Heart right ventricle (tissue), 16 donors: ENCODE data around the gene ARCN1. TPM values are rescaled to one million over a fixed set of nuclear protein-coding genes. Genes with fewer than 3 reads are reported as not detected.
A peak's percentile ranks its signal among the peaks of the same experiment; 100 is the strongest.
"Not testable (repeated sequence)": the region's sequence is repeated elsewhere in the genome, so short reads cannot be mapped to it uniquely, and the experiment has no call there.

Experiments used
- ATAC-seq, 8 donors: fragments of 200-7000 bp; cut with Tn5 transposase; one replicate each; pipeline ENCODE4 v1.9.1; 2020; ENCODE audit warnings: mild to moderate bottlenecking in 8 of 8, moderate library complexity in 8 of 8, moderate number of reproducible peaks in 1 of 8
- DNase-seq, 2 donors: peaks; one replicate each; pipeline ENCODE4 v3.0.0-alpha.2; 2020
- H3K27ac ChIP-seq, 10 donors: fragments of 200-600 bp; sonication (generic) in 2 of 10; one replicate each; pipeline versions ENCODE4 v1.5.0 to v1.8.0; 2020 to 2022; ENCODE audit warnings: mild to moderate bottlenecking in 3 of 10
- H3K27me3 ChIP-seq, 7 donors: fragments of 200-600 bp; one replicate each; pipeline ENCODE4 v1.8.0; 2021 to 2022; ENCODE audit warnings: mild to moderate bottlenecking in 2 of 7
- H3K36me3 ChIP-seq, 9 donors: fragments of 200-600 bp; sonication (generic) in 1 of 9; one replicate each; pipeline versions ENCODE4 v1.5.0 to v1.8.0; 2020 to 2022; ENCODE audit warnings: mild to moderate bottlenecking in 2 of 9
- H3K4me1 ChIP-seq, 9 donors: fragments of 200-600 bp; sonication (generic) in 1 of 9; one replicate each; pipeline versions ENCODE4 v1.5.0 to v1.8.0; 2020 to 2022; ENCODE audit warnings: mild to moderate bottlenecking in 4 of 9
- H3K4me3 ChIP-seq, 10 donors: fragments of 200-600 bp; sonication (generic) in 2 of 10; one replicate each; pipeline versions ENCODE4 v1.5.0 to v1.8.0; 2020 to 2022; ENCODE audit warnings: mild to moderate bottlenecking in 7 of 10, moderate library complexity in 2 of 10
- H3K9me3 ChIP-seq, 11 donors: fragments of 200-600 bp in 10 of 11; sonication (generic) in 2 of 11; one replicate each; pipeline versions ENCODE4 v1.5.0 to v1.8.0; 2013 to 2022; ENCODE audit warnings: mild to moderate bottlenecking in 2 of 11, control low read depth in 1 of 11, moderate library complexity in 1 of 11
- CTCF ChIP-seq, 9 donors: fragments of 200-600 bp; sonication (generic) in 2 of 9; IDR thresholded peaks; one replicate each; pipeline versions ENCODE4 v1.5.0 to v1.8.0; 2021 to 2022; ENCODE audit warnings: antibody characterized with exemption in 9 of 9, mild to moderate bottlenecking in 5 of 9, moderate library complexity in 1 of 9
- WGBS, 2 donors: extraction: QIAGEN DNeasy Blood & Tissue Kit; methylation state at CpG; one replicate each; pipeline ENCODE4 v1.1.7; 2013; ENCODE audit warnings: inconsistent platforms in 1 of 2; 5-methylcytosine and 5-hydroxymethylcytosine counted together
- intact Hi-C, 10 donors: fragments of 100-400 bp; cut with DNase I; formaldehyde crosslinking; loops; one replicate each; pipeline versions ENCODE4 v1.11.1 to v1.14.2; 2022
- polyA plus RNA-seq, 2 donors: library from polyadenylated mRNA; stranded (reverse); fragments of 200-250 nt; gene quantifications; one replicate each; pipeline ENCODE4 v1.2.3, GENCODE V29; 2013
- total RNA-seq, 10 donors: library from RNA; stranded (reverse); fragmentation: NEBNext Ultra II Directional in 3 of 10; extraction: Animal tissue kit (Norgen Biotek cat#: 25700) in 3 of 10; gene quantifications; one replicate each; pipeline versions ENCODE4 v1.2.1 to v1.2.4, GENCODE V29; 2021 to 2023
- donor health status: Arrhythmogenic right ventricular cardiomyopathy.
- donor health status: ischemic (EF 13 %, LVEDD 7.1; RV severe dilation, severe dysfunction).
- donor health status: healthy with polysubstance abuse.
- donor health status: DM: no; HTN: yes; CAD: no.
- donor health status: DM: no; HTN: no; CAD: no.
- donor health status: ischemic (EF 25% LVEDD 6.9; RV normal size, moderate dysfunction).
- donor health status: ischemic (EF 25% LVEDD 5.7; RV mildly dilated, moderate dysfunction).
- donor health status: healthy.
- donor health status: DM: yes; HTN: yes; CAD: no.
- donor health status: Ischemic cardiomyopathy.
- donor health status: ischemic (EF 35%, LVEDD 5.7; RV mildly dilated, moderate dysfunction).
- donor health status: nonischemic (EF 11% LVEDD 7.7; RV severe dilation, severe dysfunction).
- donor health status: DM: yes; HTN: yes; CAD: no.
- donor health status: PGD.
- donor health status: ischemic (EF 29% LVEDD 5.4; RV normal size, mild dysfunction).
- donor health status: nonischemic (EF 23%, LVEDD 6.1; RV moderate dilation, normal function).

The ARCN1 gene
- total and polyA plus RNA-seq, 12 donors, result 48.8 to 122 (median 94.5) TPM

- intact Hi-C loops, result loop anchor here in 1 of 10 donors (5.0 kb wide), 1 partner anchor 47 kb away; no protein-coding TSS in a partner anchor
- peak overlapping the region; percentile 91 to 99 (median 94) for H3K27ac ChIP-seq
- ATAC-seq (peak in 1 of 8 donors; percentile 3), DNase-seq (peak; percentile 35 to 42)
- peaks cover 0 to 56% (median 0%) of the 10 kb centered on the region in 7 donors for H3K27me3 ChIP-seq
- peak overlapping the region; percentile 60 to 97 (median 74) for H3K4me3 ChIP-seq
- H3K9me3 ChIP-seq, result no peaks in the 10 kb centered on the region
- H3K4me1 ChIP-seq, result peaks cover 3 to 80% (median 33%) of the 10 kb centered on the region in 9 donors
- WGBS, 2 donors, result 23 to 29% methylated on average over 41 to 42 of the region's 42 CpGs
- no peak for TF ChIP-seq CTCF (IDR thresholded peaks at IDR 0.05)
- peaks cover 0 to 26% (median 16%) of the 10 kb centered on the region in 9 donors for H3K36me3 ChIP-seq
Measured at GRCh38 chr11:118610225-118610772, 38.1 kb downstream of the ARCN1 start.

- Histone ChIP-seq H3K9me3 (no peaks in the 10 kb centered on the region), H3K36me3 (peaks cover 0 to 32% (median 22%) of the 10 kb centered on the region in 9 donors), H3K27me3 (peaks cover 0 to 56% (median 0%) of the 10 kb centered on the region in 7 donors), H3K27ac (peak overlapping the region; percentile 91 to 99 (median 94)), H3K4me1 (peaks cover 3 to 81% (median 35%) of the 10 kb centered on the region in 9 donors), H3K4me3 (peak overlapping the region; percentile 60 to 97 (median 74))
- DNase-seq, result peak; percentile 86
- 4 to 5% methylated on average over 40 to 54 of the region's 54 CpGs for WGBS, 2 donors
- ATAC-seq, result peak; percentile 32 to 55 (median 47)
- intact Hi-C loops, result loop anchor here in 1 of 10 donors (5.0 kb wide), 1 partner anchor 46 kb away; no protein-coding TSS in a partner anchor
- peak; percentile 88 to 98 (median 93) for TF ChIP-seq CTCF (IDR thresholded peaks at IDR 0.05)
Measured at GRCh38 chr11:118610773-118611432, 38.7 kb downstream of the ARCN1 start.

- intact Hi-C loops, result loop anchor here in 1 of 10 donors (5.0 kb wide), 1 partner anchor 46 kb away; no protein-coding TSS in a partner anchor
- peaks cover 3 to 81% (median 40%) of the 10 kb centered on the region in 9 donors for H3K4me1 ChIP-seq
Measured at GRCh38 chr11:118611433-118611795, 39.2 kb downstream of the ARCN1 start.

GRCh38 chr11:118612378-118612777 lies 40.2 kb downstream of the ARCN1 start:
- Histone ChIP-seq H3K27ac (peak overlapping the region; percentile 30 to 99 (median 94)), H3K9me3 (no peaks in the 10 kb centered on the region), H3K36me3 (peaks cover 0 to 47% (median 31%) of the 10 kb centered on the region in 9 donors), H3K4me3 (peak overlapping the region in 8 of 10 donors; percentile 2 to 97 (median 82)), H3K27me3 (peaks cover 0 to 47% (median 0%) of the 10 kb centered on the region in 7 donors), H3K4me1 (peaks cover 9 to 84% (median 49%) of the 10 kb centered on the region in 9 donors)
- TF ChIP-seq CTCF (IDR thresholded peaks at IDR 0.05), result no peak
- WGBS, 2 donors, result 25 to 28% methylated on average over 7 of the region's 7 CpGs
- ATAC-seq (peak in 7 of 8 donors; percentile 5 to 55 (median 23)), DNase-seq (peak; percentile 64 to 85)
- intact Hi-C loops, result loop anchor here in 1 of 10 donors (5.0 kb wide), 1 partner anchor 45 kb away; no protein-coding TSS in a partner anchor

More at GRCh38 chr11:118611433-118611795, 39.2 kb downstream of the ARCN1 start:
- Histone ChIP-seq H3K27me3 (peaks cover 0 to 53% (median 0%) of the 10 kb centered on the region in 7 donors), H3K4me3 (peak overlapping the region in 9 of 10 donors; percentile 62 to 97 (median 78)), H3K36me3 (peaks cover 0 to 37% (median 26%) of the 10 kb centered on the region in 9 donors), H3K27ac (peak overlapping the region in 9 of 10 donors; percentile 91 to 99 (median 95))
- H3K9me3 ChIP-seq, ATAC-seq, DNase-seq: not testable (repeated sequence)
- 55 to 69% methylated on average over 19 of the region's 19 CpGs for WGBS, 2 donors
